GM20000 (cell line): ENCODE data around the gene ANKS1B.
A peak's percentile ranks its signal among the peaks of the same experiment; 100 is the strongest.
"Not testable (repeated sequence)": the region's sequence is repeated elsewhere in the genome, so short reads cannot be mapped to it uniquely, and the experiment has no call there.

ENCODE experiments used
- DNase-seq: peaks from one replicate; pipeline ENCODE4 v3.0.0; 2012; ENCODE audit warnings: low spot score
- CTCF ChIP-seq: IDR thresholded peaks from 2 replicates; pipeline ENCODE4 v1.5.1; 2012; ENCODE audit warnings: mild to moderate bottlenecking, control low read depth; ENCODE audit errors: extremely low read depth, missing control alignments

ANKS1B gene

GRCh38 chr12:99984271-99985128 is at the start of gene ANKS1B:
ANKS1B (minus strand) TSS chr12:99984936; CDS start chr12:99984237, 699 bp downstream.
- DNase-seq: peak; percentile 78
- no peak for TF ChIP-seq CTCF

GRCh38 chr12:100031836-100032235 is 47.1 kb upstream of the ANKS1B start:
- DNase-seq: no peak
- no peak for TF ChIP-seq CTCF

DNA sequence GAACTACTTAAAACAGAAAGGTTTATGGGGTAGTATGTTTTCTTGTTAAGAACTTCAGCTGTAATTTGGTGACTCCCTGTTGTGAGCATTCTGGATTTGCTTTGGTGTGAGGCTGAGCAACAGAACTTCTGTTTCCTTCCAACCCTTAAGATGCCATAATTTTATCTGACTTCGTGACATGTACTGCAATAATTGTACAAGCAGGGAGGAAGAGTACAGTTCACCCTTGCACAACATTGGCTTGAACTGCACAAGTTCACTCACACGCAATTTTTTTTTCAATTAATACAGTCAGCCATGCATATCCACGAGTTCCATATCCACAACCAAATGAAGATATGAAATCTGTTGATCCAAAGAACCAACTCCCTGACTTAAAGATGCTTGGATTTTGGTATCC is 42.9 kb upstream of the ANKS1B start:
- TF ChIP-seq CTCF: no peak
- DNase-seq: no peak

- no peak for DNase-seq
- no peak for TF ChIP-seq CTCF
Observed at GRCh38 chr12:100026241-100026640, 41.5 kb upstream of the ANKS1B start.

DNA sequence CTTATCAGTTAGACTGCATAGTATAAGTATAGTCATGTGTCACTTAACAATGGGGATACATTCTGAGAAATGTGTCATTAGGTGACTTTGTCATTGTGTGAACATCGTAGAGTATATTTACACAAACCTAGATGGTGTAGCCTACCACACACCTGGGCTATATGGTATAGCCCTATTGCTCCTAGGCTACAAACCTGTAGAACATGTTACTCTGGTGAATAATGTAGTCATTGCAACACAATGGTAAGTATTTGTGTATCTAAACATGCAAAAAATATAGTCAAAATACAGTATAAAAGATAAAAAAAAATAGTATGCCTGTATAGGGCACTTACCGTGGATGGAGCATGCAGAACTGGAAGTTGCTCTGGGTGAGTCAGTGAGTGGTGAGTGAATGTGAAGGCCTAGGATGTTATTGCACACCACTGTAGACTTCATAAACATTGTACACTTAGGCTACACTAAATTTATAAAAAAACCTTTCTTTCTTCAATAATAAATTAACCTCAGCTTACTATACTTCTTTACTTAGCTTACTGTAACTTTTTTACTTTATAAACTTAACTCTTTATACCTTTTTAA is 40.3 kb upstream of the ANKS1B start:
- DNase-seq: no peak
- no peak for TF ChIP-seq CTCF

GRCh38 chr12:100020370-100020769 is 35.6 kb upstream of the ANKS1B start:
- no peak for DNase-seq
- no peak for TF ChIP-seq CTCF

DNA sequence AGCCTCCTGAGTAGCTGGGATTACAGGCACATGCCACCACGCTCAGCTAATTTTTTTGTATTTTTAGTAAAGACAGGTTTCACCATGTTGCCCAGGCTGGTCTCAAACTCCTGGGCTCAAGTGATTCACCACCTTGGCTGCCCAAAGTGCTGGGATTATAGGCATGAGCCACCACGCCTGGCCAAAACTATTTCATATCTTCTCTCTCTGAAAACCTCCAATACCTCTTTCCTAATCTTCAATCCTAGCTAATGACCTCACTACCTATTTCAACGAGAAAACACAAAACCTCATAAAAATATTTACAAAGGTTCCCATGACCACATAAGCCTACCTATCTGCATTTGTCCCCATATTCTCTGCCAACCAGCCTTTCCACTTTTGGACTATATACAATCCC is 32.3 kb upstream of the ANKS1B start:
- DNase-seq: no peak
- TF ChIP-seq CTCF: no peak

- not testable (repeated sequence) for DNase-seq
Observed at GRCh38 chr12:100016304-100016703, 31.6 kb upstream of the ANKS1B start.

DNA sequence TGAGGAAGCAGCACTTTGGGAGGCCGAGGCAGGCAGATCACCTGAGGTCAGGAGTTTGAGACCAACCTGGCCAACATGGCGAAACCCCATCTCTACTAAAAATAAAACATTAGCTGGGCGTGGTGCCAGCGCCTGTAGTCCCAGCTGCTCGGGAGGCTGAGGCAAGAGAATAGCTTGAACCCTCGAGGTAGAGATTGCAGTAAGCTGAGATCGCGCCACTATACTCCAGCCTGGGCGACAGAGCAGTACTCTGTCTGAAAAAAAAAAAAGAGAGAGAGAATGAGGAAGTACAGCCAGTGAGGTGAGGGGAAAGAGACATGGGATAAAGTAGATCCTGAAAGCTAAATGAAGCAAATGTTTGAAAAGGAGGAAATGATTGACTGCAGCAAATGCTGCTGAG is 21.1 kb upstream of the ANKS1B start:
- not testable (repeated sequence) for DNase-seq
